ENCODE measurements around the gene ZKSCAN3. TPM values are rescaled to one million over a fixed set of nuclear protein-coding genes. Genes with fewer than 3 reads are reported as not detected.

ZKSCAN3 gene
- polyA plus RNA-seq, 2 of the 4 experiments (the other 2 are of a cell fraction): 1.6 to 2.7 TPM

DNA sequence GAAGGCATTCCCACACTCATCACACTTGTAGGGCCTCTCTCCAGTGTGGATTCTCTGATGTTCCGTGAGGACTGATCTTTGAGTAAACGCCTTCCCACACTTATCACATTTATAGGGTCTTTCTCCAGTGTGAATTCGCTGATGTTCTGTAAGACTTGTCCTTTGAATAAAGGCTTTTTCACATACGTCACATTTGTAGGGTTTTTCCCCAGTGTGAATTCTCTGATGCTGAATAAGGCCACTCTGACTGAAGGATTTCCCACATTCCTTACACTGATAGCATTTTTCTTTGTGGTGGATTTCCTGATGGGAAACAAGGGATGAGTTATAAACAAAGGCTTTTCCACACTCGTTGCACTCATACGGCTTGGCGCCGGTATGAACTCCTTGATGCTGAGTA is 40.9 kb downstream of the ZKSCAN3 start:
- no peak overlapping the region for H3K4me3 ChIP-seq
- POLR2A ChIA-PET: no interaction called here
- TF ChIP-seq ESRRA (IDR thresholded peaks at IDR 0.05; ENCODE audit: borderline replicate concordance, low read length) (no peak), FOXS1 (CRISPR knock-in tag; IDR thresholded peaks at IDR 0.05) (no peak), HEYL (CRISPR knock-in tag; IDR thresholded peaks at IDR 0.05) (no peak), NFE2L2 (conservative IDR thresholded peaks at IDR 0.05; ENCODE audit: low read length) (no peak), MAFK (IDR thresholded peaks at IDR 0.05; ENCODE audit: partially characterized antibody) (no peak), BHLHE40 (IDR thresholded peaks at IDR 0.05; ENCODE audit: low read depth, low read length) (no peak), RAD21 (conservative IDR thresholded peaks at IDR 0.05 in 1 of 2, IDR thresholded peaks at IDR 0.05 in 1 of 2) (no peak), ZSCAN20 (CRISPR knock-in tag; IDR thresholded peaks at IDR 0.05) (no peak), CBX2 (IDR thresholded peaks at IDR 0.05; ENCODE audit: borderline replicate concordance, low read depth) (no peak), CHD4 (IDR thresholded peaks at IDR 0.05; ENCODE audit: borderline replicate concordance) (no peak), GATA3 (IDR thresholded peaks at IDR 0.05; ENCODE audit: borderline replicate concordance) (no peak), TP53 (CRISPR knock-in tag; IDR thresholded peaks at IDR 0.05) (no peak), SREBF2 (IDR thresholded peaks at IDR 0.05) (no peak), CHD2 (IDR thresholded peaks at IDR 0.05; ENCODE audit: low read length, partially characterized antibody) (no peak)
- TF ChIP-seq, protein P1, sequence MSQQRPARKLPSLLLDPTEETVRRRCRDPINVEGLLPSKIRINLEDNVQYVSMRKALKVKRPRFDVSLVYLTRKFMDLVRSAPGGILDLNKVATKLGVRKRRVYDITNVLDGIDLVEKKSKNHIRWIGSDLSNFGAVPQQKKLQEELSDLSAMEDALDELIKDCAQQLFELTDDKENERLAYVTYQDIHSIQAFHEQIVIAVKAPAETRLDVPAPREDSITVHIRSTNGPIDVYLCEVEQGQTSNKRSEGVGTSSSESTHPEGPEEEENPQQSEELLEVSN (IDR thresholded peaks at IDR 0.05; ENCODE audit: borderline replicate concordance, low read depth): no peak
- TF ChIP-seq, protein P2, sequence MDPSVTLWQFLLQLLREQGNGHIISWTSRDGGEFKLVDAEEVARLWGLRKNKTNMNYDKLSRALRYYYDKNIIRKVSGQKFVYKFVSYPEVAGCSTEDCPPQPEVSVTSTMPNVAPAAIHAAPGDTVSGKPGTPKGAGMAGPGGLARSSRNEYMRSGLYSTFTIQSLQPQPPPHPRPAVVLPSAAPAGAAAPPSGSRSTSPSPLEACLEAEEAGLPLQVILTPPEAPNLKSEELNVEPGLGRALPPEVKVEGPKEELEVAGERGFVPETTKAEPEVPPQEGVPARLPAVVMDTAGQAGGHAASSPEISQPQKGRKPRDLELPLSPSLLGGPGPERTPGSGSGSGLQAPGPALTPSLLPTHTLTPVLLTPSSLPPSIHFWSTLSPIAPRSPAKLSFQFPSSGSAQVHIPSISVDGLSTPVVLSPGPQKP (IDR thresholded peaks at IDR 0.05; ENCODE audit: low read depth, low read length): no peak
- TF ChIP-seq, protein P3, sequence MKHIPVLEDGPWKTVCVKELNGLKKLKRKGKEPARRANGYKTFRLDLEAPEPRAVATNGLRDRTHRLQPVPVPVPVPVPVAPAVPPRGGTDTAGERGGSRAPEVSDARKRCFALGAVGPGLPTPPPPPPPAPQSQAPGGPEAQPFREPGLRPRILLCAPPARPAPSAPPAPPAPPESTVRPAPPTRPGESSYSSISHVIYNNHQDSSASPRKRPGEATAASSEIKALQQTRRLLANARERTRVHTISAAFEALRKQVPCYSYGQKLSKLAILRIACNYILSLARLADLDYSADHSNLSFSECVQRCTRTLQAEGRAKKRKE (CRISPR knock-in tag; IDR thresholded peaks at IDR 0.05; ENCODE audit: low read depth): no peak
- FAIRE-seq (no peak), DNase-seq (ENCODE audit: low read depth in 1 of 2, low spot score in 1 of 2) (no peak), ATAC-seq (no peak)
- WGBS (ENCODE audit: missing lambda C conversion rate): 93% methylated on average over 8 of the region's 8 CpGs
- H3K4me2 ChIP-seq: no peak overlapping the region
- H3K27ac ChIP-seq: no peak overlapping the region
- CTCF ChIA-PET: no interaction called here
- no peaks in the 10 kb centered on the region for H3K4me1 ChIP-seq
- peaks cover 15% of the 10 kb centered on the region for H3K9me3 ChIP-seq

DNA sequence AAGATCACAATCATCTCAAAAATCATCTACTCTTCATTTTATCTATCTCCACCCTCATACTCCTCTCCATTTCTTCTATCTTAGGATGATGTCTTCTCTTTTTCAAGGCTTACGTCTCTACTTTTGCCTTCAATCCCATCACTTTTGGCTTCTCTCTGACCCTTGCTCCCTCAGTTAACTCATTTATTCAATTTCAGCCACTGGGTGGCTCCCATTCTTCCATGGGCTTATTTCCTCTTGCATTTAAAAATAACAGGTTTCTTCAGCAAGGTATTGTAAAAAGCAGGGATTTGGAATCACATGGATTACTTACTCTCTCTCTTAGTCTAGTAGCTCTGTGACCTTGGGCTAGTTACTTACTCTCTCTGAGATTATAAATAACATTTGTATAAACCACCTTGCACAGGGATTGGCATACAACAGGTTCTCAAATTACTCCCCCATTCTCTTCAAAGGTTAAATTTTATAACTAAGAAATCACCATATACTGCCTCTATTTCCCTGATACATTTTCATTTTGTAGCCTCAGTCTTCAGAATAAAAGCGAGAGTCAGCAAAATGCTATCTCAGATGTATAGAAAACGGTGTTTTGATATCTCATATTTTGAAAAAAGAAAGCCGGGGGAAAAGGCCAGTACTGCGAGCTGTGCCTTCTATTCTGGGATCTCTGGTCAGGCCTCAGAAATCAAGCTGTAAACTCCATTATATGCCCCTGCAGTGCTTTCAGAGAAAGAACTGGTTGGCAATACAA is 44.3 kb downstream of the ZKSCAN3 start:
- no peak for ATAC-seq
- FAIRE-seq: no peak

DNA sequence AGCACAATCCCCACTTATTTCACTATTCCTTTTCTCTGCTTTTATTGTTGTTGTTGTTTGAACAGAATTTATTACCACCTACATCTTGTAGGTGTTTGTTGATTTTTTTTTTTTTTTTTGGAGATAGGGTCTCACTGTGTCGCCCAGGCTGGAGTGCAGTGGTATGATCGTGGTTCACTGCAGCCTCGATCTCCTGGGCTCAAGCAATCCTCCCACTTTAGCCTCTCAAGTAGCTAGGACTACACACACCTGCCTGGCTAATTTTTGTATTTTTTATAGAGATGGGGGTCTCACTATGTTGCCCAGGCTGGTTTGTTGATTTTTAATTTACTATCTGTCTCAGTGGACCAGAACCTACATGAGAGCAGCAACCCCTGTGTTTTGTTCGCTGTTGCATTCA is 46.2 kb downstream of the ZKSCAN3 start:
- ChIA-PET CTCF (no interaction called here), POLR2A (interaction anchor here (0.7 kb wide), 1 partner anchor 329 kb away, joined by 3 read pairs; no protein-coding TSS in a partner anchor)
- WGBS (ENCODE audit: missing lambda C conversion rate): 92% methylated on average over 4 of the region's 4 CpGs
- no peak overlapping the region for H3K4me3 ChIP-seq
- peaks cover 7% of the 10 kb centered on the region; the same call in 2 of the 3 replicates for H3K9me3 ChIP-seq
- ATAC-seq: no peak
- H3K4me2 ChIP-seq: no peak overlapping the region
- FAIRE-seq: no peak
- TF ChIP-seq CEBPB (IDR thresholded peaks at IDR 0.05): no peak
- TF ChIP-seq, protein P3 (CRISPR knock-in tag; IDR thresholded peaks at IDR 0.05; ENCODE audit: low read depth): no peak
- TF ChIP-seq JUN (IDR thresholded peaks at IDR 0.05): no peak
- no peak for TF ChIP-seq RARB (CRISPR knock-in tag; IDR thresholded peaks at IDR 0.05)
- TF ChIP-seq HOXA7 (CRISPR knock-in tag; IDR thresholded peaks at IDR 0.05): no peak
- no peak for TF ChIP-seq RNF2 (IDR thresholded peaks at IDR 0.05; ENCODE audit: borderline replicate concordance, low read depth)
- no peaks in the 10 kb centered on the region for H3K4me1 ChIP-seq
- DNase-seq (ENCODE audit: low read depth in 1 of 2, low spot score in 1 of 2): no peak
- no peak overlapping the region for H3K27ac ChIP-seq

More for the DNA sequence above, 44.3 kb downstream of the ZKSCAN3 start:
- POLR2A ChIA-PET: no interaction called here
- H3K9me3 ChIP-seq: peaks cover 15% of the 10 kb centered on the region
- CTCF ChIA-PET: interaction anchor here (1.5 kb wide), 1 partner anchor 38 kb away, joined by 4 read pairs; no protein-coding TSS in a partner anchor
- H3K27ac ChIP-seq: no peak overlapping the region
- no peak overlapping the region for H3K4me2 ChIP-seq
- DNase-seq (ENCODE audit: low read depth in 1 of 2, low spot score in 1 of 2): no peak
- 0 out of 5 replicates have a peak, but pooled peaks of 1 of the 2 experiments have one; percentile 10 for TF ChIP-seq RAD21 (conservative IDR thresholded peaks at IDR 0.05 in 1 of 2, IDR thresholded peaks at IDR 0.05 in 1 of 2)
- no peak for TF ChIP-seq PHF8 (IDR thresholded peaks at IDR 0.05; ENCODE audit: borderline replicate concordance, low read depth)
- WGBS (ENCODE audit: missing lambda C conversion rate): 97% methylated on average over 5 of the region's 5 CpGs
- no peaks in the 10 kb centered on the region for H3K4me1 ChIP-seq
- no peak overlapping the region for H3K4me3 ChIP-seq

Data from A549 (cell line).